HCT116 (cell line): ENCODE measurements around the gene PLEKHH2. TPM values are rescaled to one million over a fixed set of nuclear protein-coding genes. Genes with fewer than 3 reads are reported as not detected.
A peak's percentile ranks its signal among the peaks of the same experiment; 100 is the strongest.

Experiments
- ATAC-seq: fragments of 200-7000 bp; cut with Tn5 transposase; 2 replicates; pipeline ENCODE4 v1.9.1; 2020; ENCODE audit warnings: mild to moderate bottlenecking, moderate library complexity
- BruUV-seq: library from RNA; stranded (reverse); fragments of 400-500 nt; replicated peaks from 2 replicates; lab custom pipeline; 2021; lab: Mats Ljungman, UMichigan
- CTCF ChIA-PET: fragments of 300-600 bp; sonication (Branson Sonifier 250); formaldehyde crosslinking; loops from one replicate; lab custom pipeline; 2021; ENCODE audit warnings: antibody characterized with exemption; lab: Charles Lee
- POLR2A ChIA-PET: fragments of 300-600, 350-600 bp; sonication (Branson Sonifier 250); formaldehyde crosslinking; loops from one replicate; lab custom pipeline; 2021; ENCODE audit warnings: antibody characterized with exemption; lab: Charles Lee
- RAD21 ChIA-PET, 2 experiments: fragments of 300-600 bp; sonication (Branson Sonifier 250); formaldehyde crosslinking; loops; one replicate each; lab custom pipeline; 2023; ENCODE audit warnings: low total read pairs in 2 of 2; ENCODE audit not compliant: uncharacterized antibody in 2 of 2, unreplicated experiment in 2 of 2, low non-redundant PET in 1 of 2; lab: Charles Lee
- DNase-seq: peaks from one replicate; pipeline ENCODE4 v3.0.0-alpha.2; 2010; ENCODE audit warnings: low read depth, low spot score
- H2AFZ ChIP-seq: fragments of 200-600 bp; shearing (Covaris generic), sonication (generic); 2 replicates; pipeline ENCODE4 v1.6.1; 2017; ENCODE audit warnings: low read depth, mixed run types, mixed read lengths, antibody characterized with exemption, low read length; ENCODE audit not compliant: poor library complexity, severe bottlenecking
- H3K27ac ChIP-seq: 2 replicates; pipeline ENCODE4 v1.5.1; 2012; ENCODE audit warnings: low read depth, low read length
- H3K27me3 ChIP-seq: fragments of 200-600 bp; sonication (generic); 2 replicates; pipeline ENCODE4 v1.6.1; 2016; ENCODE audit warnings: mixed run types, low read length, mixed read lengths; ENCODE audit not compliant: insufficient read depth
- H3K36me3 ChIP-seq, 2 experiments: fragments of 200-500 bp in 1 of 2; fragments of 200-600 bp in 1 of 2; sonication (Bioruptor generic) in 1 of 2; sonication (generic) in 1 of 2; 2 replicates each; pipeline versions ENCODE4 v1.5.1 to v1.6.1; 2014 to 2016; ENCODE audit warnings: low read length in 2 of 2, inconsistent platforms in 1 of 2, mixed read lengths in 1 of 2, mixed run types in 1 of 2; ENCODE audit not compliant: insufficient read depth in 2 of 2, control insufficient read depth in 1 of 2
- H3K4me1 ChIP-seq, 2 experiments: fragments of 200-600 bp in 1 of 2; sonication (generic) in 1 of 2; 2 replicates each; pipeline versions ENCODE4 v1.5.1 to v1.6.1; 2012 to 2017; ENCODE audit warnings: low read length in 2 of 2, inconsistent platforms in 1 of 2, mild to moderate bottlenecking in 1 of 2, mixed read lengths in 1 of 2, mixed run types in 1 of 2, moderate library complexity in 1 of 2; ENCODE audit not compliant: insufficient read depth in 2 of 2, control insufficient read depth in 1 of 2
- H3K4me2 ChIP-seq: fragments of 200-600 bp; sonication (generic); 2 replicates; pipeline ENCODE4 v1.6.1; 2017; ENCODE audit warnings: mixed run types, low read length, mixed read lengths
- H3K4me3 ChIP-seq, 2 experiments: fragments of 200-600 bp in 1 of 2; sonication (generic) in 1 of 2; replicated peaks in 1 of 2; 2 replicates each; pipeline ENCODE4 v1.5.1; 2011 to 2016; ENCODE audit warnings: low read length in 2 of 2, control low read depth in 1 of 2, low read depth in 1 of 2, mild to moderate bottlenecking in 1 of 2, mixed read lengths in 1 of 2, mixed run types in 1 of 2
- H3K79me2 ChIP-seq: fragments of 200-600 bp; sonication (generic); 2 replicates; pipeline ENCODE4 v1.6.1; 2017; ENCODE audit warnings: mild to moderate bottlenecking, mixed run types, low read length, moderate library complexity, mixed read lengths; ENCODE audit not compliant: insufficient read depth
- H3K9ac ChIP-seq: fragments of 200-600 bp; sonication (generic); 2 replicates; pipeline ENCODE4 v1.6.1; 2016; ENCODE audit warnings: low read length, mixed read lengths
- H3K9me2 ChIP-seq: fragments of 200-600 bp; sonication (generic), shearing (Covaris generic); 2 replicates; pipeline ENCODE4 v1.6.1; 2017; ENCODE audit warnings: mixed run types, mild to moderate bottlenecking, moderate library complexity; ENCODE audit not compliant: insufficient read depth
- H3K9me3 ChIP-seq, 2 experiments: fragments of 200-500 bp in 1 of 2; fragments of 200-600 bp in 1 of 2; sonication (Bioruptor generic) in 1 of 2; sonication (generic) in 1 of 2; 2 replicates each; pipeline ENCODE4 v1.6.1; 2014 to 2017; ENCODE audit warnings: low read length in 2 of 2, mixed read lengths in 2 of 2, inconsistent platforms in 1 of 2, low read depth in 1 of 2, mild to moderate bottlenecking in 1 of 2, mixed run types in 1 of 2, moderate library complexity in 1 of 2; ENCODE audit not compliant: control insufficient read depth in 1 of 2, insufficient read depth in 1 of 2
- H4K20me1 ChIP-seq: fragments of 200-600 bp; sonication (generic), shearing (Covaris generic); 2 replicates; pipeline ENCODE4 v1.6.1; 2017; ENCODE audit warnings: mixed run types, mild to moderate bottlenecking, moderate library complexity; ENCODE audit not compliant: insufficient read depth
- CBX3 ChIP-seq: IDR thresholded peaks from 2 replicates; pipeline ENCODE4 v1.6.1; 2012; ENCODE audit warnings: low read depth
- CEBPB ChIP-seq: IDR thresholded peaks from 2 replicates; pipeline ENCODE4 v1.6.1; 2012; ENCODE audit warnings: low read depth
- EGR1 ChIP-seq: IDR thresholded peaks from 2 replicates; pipeline ENCODE4 v1.6.1; 2012; ENCODE audit warnings: low read depth
- ELF1 ChIP-seq: IDR thresholded peaks from 2 replicates; pipeline ENCODE4 v1.6.1; 2012; ENCODE audit warnings: low read depth, borderline replicate concordance
- EZH2 ChIP-seq: fragments of 200-600 bp; sonication (generic); IDR thresholded peaks from 2 replicates; pipeline ENCODE4 v1.6.1; 2017; ENCODE audit warnings: antibody characterized with exemption, mixed run types
- JUND ChIP-seq: IDR thresholded peaks from 2 replicates; pipeline ENCODE4 v1.6.1; 2012
- POLR2A ChIP-seq: IDR thresholded peaks from 2 replicates; pipeline ENCODE4 v1.7.0; 2011; ENCODE audit warnings: borderline replicate concordance; ENCODE audit not compliant: insufficient read depth, insufficient read length; ENCODE audit errors: extremely low read depth
- RAD21 ChIP-seq: IDR thresholded peaks from 2 replicates; pipeline ENCODE4 v1.6.1; 2012; ENCODE audit warnings: low read depth, mild to moderate bottlenecking
- SIN3A ChIP-seq: IDR thresholded peaks from 2 replicates; pipeline ENCODE4 v1.6.1; 2012; ENCODE audit warnings: low read depth
- SP1 ChIP-seq: IDR thresholded peaks from 2 replicates; pipeline ENCODE4 v1.6.1; 2012; ENCODE audit warnings: low read depth
- SRF ChIP-seq: IDR thresholded peaks from 2 replicates; pipeline ENCODE4 v1.6.1; 2012; ENCODE audit warnings: low read depth
- TCF7L2 ChIP-seq: IDR thresholded peaks from 2 replicates; pipeline ENCODE4 v1.7.0; 2011; ENCODE audit warnings: borderline replicate concordance, inconsistent platforms; ENCODE audit not compliant: insufficient read depth, insufficient read length; ENCODE audit errors: extremely low read depth
- ZFX ChIP-seq: fragments of 450-650 bp; IDR thresholded peaks from 2 replicates; pipeline ENCODE4 v1.6.1; 2017
- ZNF274 ChIP-seq: fragments of 200-500 bp; sonication (Bioruptor generic); IDR thresholded peaks from 2 replicates; pipeline ENCODE4 v1.6.1; 2014; ENCODE audit warnings: mild to moderate bottlenecking, low read depth, low read length, inconsistent platforms
- intact Hi-C: fragments of 100-400 bp; cut with micrococcal nuclease; formaldehyde crosslinking; loops from 2 replicates; pipeline ENCODE4 v1.10.0; 2022
- total RNA-seq: library from RNA; stranded (reverse); gene quantifications from one replicate; pipeline ENCODE4 v1.2.1, GENCODE V29; 2021; ENCODE audit not compliant: unreplicated experiment
- TF ChIP-seq, protein P1 (sequence below): IDR thresholded peaks from 2 replicates; pipeline ENCODE4 v1.6.1; 2011; ENCODE audit warnings: mild to moderate bottlenecking, low read length, moderate library complexity; ENCODE audit not compliant: insufficient replicate concordance; ENCODE audit errors: extremely low read depth
- TF ChIP-seq, protein P2 (sequence below): IDR thresholded peaks from 2 replicates; pipeline ENCODE4 v1.6.1; 2012
- TF ChIP-seq, protein P3 (sequence below): IDR thresholded peaks from 2 replicates; pipeline ENCODE4 v1.6.1; 2012; ENCODE audit warnings: low read depth

The PLEKHH2 gene
- total RNA-seq, 1 experiment from 2014 or later: 7.8 TPM

- Histone ChIP-seq H3K9me3 (no peaks in the 10 kb centered on the region), H2AFZ (peak overlapping the region; percentile 15), H3K4me2 (no peak overlapping the region), H4K20me1 (no peaks in the 10 kb centered on the region), H3K36me3 (no peaks in the 10 kb centered on the region), H3K4me1 (peaks cover 5 to 8% of the 10 kb centered on the region in 2 experiments; a peak in 3 of 4 replicates), H3K4me3 (no peak overlapping the region), H3K9me2 (no peaks in the 10 kb centered on the region), H3K27me3 (no peaks in the 10 kb centered on the region), H3K27ac (no peak overlapping the region), H3K79me2 (no peaks in the 10 kb centered on the region), H3K9ac (no peak overlapping the region)
- TF ChIP-seq EZH2: no peak
- TF ChIP-seq CEBPB: no peak
- TF ChIP-seq RAD21: no peak
- TF ChIP-seq SIN3A: no peak
- no peak for TF ChIP-seq TCF7L2
- DNase-seq (no peak), ATAC-seq (no peak)
- ChIA-PET POLR2A (no interaction called here), RAD21 (no interaction called here), CTCF (no interaction called here)
- intact Hi-C loops: no loop called here
- no TSS peak for BruUV-seq
These were observed 90.6 kb downstream of the PLEKHH2 start for GRCh38 chr2:43727634-43728014.

DNA sequence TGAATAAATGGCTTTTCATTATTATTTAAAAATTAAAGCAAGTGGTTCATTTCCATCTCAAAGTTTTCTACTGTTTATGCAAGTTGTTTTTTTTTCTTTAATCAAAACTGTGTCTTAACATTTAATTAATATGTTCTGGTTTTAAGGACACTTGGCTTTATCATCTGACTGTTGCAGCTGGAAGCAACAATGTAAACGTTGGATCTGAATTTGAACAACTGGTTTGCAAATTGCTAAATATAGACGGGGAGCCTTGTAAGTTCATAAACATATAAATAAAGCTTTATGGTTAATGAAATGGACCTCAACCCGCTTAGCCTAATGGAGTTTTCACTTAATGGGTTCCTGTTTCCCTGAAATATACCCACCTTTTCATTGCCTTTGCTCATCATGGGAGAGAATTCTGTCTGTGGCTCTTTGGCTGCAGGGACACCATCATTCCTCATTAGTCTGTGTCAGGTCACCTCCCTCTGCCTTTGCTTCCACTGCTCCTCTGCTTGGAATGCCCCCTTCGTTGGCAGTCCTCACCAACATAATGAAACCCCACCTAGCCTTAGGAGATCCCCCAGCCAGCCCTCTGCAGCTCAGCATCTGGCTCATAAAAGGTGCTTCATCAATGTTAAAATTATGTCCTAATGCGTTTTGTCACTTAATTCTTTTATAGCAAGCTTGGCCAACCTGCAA lies 92.6 kb downstream of the PLEKHH2 start:
- DNase-seq: no peak
- RAD21 ChIA-PET: no interaction called here
- H3K9me2 ChIP-seq: no peaks in the 10 kb centered on the region
- H3K27ac ChIP-seq: no peak overlapping the region
- no peaks in the 10 kb centered on the region for H3K79me2 ChIP-seq
- H4K20me1 ChIP-seq: no peaks in the 10 kb centered on the region
- peaks cover 5 to 8% of the 10 kb centered on the region in 2 experiments; a peak in 3 of 4 replicates for H3K4me1 ChIP-seq
- intact Hi-C loops: no loop called here
- no peaks in the 10 kb centered on the region for H3K36me3 ChIP-seq
- CTCF ChIA-PET: no interaction called here
- no peak overlapping the region for H3K4me2 ChIP-seq
- no peak overlapping the region for H2AFZ ChIP-seq
- no TSS peak for BruUV-seq
- ATAC-seq: no peak
- no peak overlapping the region for H3K9ac ChIP-seq
- H3K9me3 ChIP-seq: no peaks in the 10 kb centered on the region
- POLR2A ChIA-PET: no interaction called here
- no peaks in the 10 kb centered on the region for H3K27me3 ChIP-seq
- no peak overlapping the region for H3K4me3 ChIP-seq
- no peak for TF ChIP-seq POLR2A
- TF ChIP-seq, protein P1, sequence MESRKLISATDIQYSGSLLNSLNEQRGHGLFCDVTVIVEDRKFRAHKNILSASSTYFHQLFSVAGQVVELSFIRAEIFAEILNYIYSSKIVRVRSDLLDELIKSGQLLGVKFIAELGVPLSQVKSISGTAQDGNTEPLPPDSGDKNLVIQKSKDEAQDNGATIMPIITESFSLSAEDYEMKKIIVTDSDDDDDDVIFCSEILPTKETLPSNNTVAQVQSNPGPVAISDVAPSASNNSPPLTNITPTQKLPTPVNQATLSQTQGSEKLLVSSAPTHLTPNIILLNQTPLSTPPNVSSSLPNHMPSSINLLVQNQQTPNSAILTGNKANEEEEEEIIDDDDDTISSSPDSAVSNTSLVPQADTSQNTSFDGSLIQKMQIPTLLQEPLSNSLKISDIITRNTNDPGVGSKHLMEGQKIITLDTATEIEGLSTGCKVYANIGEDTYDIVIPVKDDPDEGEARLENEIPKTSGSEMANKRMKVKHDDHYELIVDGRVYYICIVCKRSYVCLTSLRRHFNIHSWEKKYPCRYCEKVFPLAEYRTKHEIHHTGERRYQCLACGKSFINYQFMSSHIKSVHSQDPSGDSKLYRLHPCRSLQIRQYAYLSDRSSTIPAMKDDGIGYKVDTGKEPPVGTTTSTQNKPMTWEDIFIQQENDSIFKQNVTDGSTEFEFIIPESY: no peak
- no peak for TF ChIP-seq RAD21
- TF ChIP-seq JUND: no peak
- no peak for TF ChIP-seq CBX3
- TF ChIP-seq SP1: no peak
- no peak for TF ChIP-seq ZFX
- no peak for TF ChIP-seq EGR1
- TF ChIP-seq, protein P2, sequence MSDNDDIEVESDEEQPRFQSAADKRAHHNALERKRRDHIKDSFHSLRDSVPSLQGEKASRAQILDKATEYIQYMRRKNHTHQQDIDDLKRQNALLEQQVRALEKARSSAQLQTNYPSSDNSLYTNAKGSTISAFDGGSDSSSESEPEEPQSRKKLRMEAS: no peak
- TF ChIP-seq SRF: no peak
- no peak for TF ChIP-seq TCF7L2
- TF ChIP-seq, protein P3, sequence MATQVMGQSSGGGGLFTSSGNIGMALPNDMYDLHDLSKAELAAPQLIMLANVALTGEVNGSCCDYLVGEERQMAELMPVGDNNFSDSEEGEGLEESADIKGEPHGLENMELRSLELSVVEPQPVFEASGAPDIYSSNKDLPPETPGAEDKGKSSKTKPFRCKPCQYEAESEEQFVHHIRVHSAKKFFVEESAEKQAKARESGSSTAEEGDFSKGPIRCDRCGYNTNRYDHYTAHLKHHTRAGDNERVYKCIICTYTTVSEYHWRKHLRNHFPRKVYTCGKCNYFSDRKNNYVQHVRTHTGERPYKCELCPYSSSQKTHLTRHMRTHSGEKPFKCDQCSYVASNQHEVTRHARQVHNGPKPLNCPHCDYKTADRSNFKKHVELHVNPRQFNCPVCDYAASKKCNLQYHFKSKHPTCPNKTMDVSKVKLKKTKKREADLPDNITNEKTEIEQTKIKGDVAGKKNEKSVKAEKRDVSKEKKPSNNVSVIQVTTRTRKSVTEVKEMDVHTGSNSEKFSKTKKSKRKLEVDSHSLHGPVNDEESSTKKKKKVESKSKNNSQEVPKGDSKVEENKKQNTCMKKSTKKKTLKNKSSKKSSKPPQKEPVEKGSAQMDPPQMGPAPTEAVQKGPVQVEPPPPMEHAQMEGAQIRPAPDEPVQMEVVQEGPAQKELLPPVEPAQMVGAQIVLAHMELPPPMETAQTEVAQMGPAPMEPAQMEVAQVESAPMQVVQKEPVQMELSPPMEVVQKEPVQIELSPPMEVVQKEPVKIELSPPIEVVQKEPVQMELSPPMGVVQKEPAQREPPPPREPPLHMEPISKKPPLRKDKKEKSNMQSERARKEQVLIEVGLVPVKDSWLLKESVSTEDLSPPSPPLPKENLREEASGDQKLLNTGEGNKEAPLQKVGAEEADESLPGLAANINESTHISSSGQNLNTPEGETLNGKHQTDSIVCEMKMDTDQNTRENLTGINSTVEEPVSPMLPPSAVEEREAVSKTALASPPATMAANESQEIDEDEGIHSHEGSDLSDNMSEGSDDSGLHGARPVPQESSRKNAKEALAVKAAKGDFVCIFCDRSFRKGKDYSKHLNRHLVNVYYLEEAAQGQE: no peak
- no peak for TF ChIP-seq ELF1
- TF ChIP-seq ZNF274: no peak
